ENCODE data around the gene RPA3.

DNA sequence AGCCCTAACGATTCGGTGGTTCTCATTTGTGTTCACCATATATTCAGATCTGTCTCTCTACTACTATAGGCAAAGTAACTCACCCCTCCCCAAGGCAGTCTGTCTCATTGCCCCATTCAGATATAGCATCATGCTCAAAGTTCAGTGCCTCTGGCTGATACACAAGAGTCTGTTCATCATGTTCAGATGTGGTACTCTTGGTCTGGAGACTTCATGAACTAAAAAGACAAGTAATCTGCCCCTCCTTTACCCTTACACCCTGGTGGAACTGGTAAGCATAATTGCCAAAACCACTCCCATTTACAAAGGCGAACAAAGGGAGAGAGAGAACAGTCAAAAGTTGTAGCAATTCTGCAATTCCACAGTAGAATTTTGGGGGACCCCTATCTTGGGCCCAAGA, 47.9 kb downstream of the RPA3 start:
- TF ChIP-seq POLR2AphosphoS5 (IDR thresholded peaks at IDR 0.05; ENCODE audit: low read depth) (no peak), SPI1 (IDR thresholded peaks at IDR 0.05; ENCODE audit: borderline replicate concordance, low read depth) (no peak)
- TF ChIP-seq, protein P1, sequence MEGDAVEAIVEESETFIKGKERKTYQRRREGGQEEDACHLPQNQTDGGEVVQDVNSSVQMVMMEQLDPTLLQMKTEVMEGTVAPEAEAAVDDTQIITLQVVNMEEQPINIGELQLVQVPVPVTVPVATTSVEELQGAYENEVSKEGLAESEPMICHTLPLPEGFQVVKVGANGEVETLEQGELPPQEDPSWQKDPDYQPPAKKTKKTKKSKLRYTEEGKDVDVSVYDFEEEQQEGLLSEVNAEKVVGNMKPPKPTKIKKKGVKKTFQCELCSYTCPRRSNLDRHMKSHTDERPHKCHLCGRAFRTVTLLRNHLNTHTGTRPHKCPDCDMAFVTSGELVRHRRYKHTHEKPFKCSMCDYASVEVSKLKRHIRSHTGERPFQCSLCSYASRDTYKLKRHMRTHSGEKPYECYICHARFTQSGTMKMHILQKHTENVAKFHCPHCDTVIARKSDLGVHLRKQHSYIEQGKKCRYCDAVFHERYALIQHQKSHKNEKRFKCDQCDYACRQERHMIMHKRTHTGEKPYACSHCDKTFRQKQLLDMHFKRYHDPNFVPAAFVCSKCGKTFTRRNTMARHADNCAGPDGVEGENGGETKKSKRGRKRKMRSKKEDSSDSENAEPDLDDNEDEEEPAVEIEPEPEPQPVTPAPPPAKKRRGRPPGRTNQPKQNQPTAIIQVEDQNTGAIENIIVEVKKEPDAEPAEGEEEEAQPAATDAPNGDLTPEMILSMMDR (IDR thresholded peaks at IDR 0.05; ENCODE audit: insufficient read depth, low read length), result no peak
- TF ChIP-seq, protein P2, sequence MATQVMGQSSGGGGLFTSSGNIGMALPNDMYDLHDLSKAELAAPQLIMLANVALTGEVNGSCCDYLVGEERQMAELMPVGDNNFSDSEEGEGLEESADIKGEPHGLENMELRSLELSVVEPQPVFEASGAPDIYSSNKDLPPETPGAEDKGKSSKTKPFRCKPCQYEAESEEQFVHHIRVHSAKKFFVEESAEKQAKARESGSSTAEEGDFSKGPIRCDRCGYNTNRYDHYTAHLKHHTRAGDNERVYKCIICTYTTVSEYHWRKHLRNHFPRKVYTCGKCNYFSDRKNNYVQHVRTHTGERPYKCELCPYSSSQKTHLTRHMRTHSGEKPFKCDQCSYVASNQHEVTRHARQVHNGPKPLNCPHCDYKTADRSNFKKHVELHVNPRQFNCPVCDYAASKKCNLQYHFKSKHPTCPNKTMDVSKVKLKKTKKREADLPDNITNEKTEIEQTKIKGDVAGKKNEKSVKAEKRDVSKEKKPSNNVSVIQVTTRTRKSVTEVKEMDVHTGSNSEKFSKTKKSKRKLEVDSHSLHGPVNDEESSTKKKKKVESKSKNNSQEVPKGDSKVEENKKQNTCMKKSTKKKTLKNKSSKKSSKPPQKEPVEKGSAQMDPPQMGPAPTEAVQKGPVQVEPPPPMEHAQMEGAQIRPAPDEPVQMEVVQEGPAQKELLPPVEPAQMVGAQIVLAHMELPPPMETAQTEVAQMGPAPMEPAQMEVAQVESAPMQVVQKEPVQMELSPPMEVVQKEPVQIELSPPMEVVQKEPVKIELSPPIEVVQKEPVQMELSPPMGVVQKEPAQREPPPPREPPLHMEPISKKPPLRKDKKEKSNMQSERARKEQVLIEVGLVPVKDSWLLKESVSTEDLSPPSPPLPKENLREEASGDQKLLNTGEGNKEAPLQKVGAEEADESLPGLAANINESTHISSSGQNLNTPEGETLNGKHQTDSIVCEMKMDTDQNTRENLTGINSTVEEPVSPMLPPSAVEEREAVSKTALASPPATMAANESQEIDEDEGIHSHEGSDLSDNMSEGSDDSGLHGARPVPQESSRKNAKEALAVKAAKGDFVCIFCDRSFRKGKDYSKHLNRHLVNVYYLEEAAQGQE (IDR thresholded peaks at IDR 0.05; ENCODE audit: insufficient replicate concordance, low read depth), result no peak

All from HL-60 (cell line).